Activated effector memory CD4-positive, alpha-beta T cell treated with Interleukin-2 at 50 U/mL for 16 hours (primary cell): ENCODE results near the gene MFSD6L.
"Not testable (repeated sequence)": the region's sequence is repeated elsewhere in the genome, so short reads cannot be mapped to it uniquely, and the experiment has no call there.

Source experiments
- DNase-seq: peaks from one replicate; pipeline ENCODE4 v3.0.0-alpha.2; 2020

MFSD6L gene

DNA sequence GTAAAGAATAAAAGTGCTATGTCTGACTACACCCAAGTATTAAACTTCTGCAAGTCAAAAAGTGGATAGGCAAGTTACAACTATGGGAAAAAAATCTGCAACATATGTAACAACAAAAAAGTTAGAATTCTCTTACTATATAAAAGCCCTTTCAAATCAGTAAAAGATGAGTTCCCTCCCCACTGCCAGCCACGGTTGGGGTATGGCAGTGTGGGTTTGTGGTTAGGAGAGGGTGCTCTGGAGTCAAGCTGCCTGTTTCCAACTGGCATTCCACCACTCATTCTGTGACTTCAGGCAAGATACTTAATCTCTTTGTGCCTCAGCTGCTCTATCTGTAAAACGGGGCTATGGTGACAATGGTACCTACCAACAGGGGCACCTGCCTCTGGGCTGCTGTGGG, 26.6 kb upstream of the MFSD6L start:
- no peak for DNase-seq

DNA sequence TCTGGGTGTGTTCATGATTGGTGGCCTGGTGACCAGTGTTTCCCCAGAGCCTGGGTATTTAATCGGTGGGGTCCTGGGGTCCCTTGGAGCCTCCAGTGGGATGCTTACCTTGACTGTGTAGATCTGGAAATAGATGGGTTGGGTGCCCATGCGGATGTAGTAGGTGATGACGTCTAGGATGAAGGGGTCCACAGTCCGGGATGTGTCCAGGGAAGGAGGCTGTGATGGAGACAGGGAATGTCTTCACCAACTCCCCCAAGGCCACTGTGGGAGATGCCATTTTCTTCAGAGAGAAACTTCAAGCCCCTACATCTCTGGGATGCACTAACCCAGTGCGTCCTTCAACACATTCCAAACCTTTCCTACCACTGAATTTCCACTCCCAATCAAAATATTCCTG, 24.1 kb upstream of the MFSD6L start:
- DNase-seq, result no peak

- no peak for DNase-seq
Measured at GRCh38 chr17:8822401-8823035, 23.4 kb upstream of the MFSD6L start.

- no peak for DNase-seq
Measured at GRCh38 chr17:8821446-8822105, 22.4 kb upstream of the MFSD6L start.

- DNase-seq, result no peak
Measured at GRCh38 chr17:8820311-8821010, 21.3 kb upstream of the MFSD6L start.

GRCh38 chr17:8818654-8819330, 19.6 kb upstream of the MFSD6L start:
- DNase-seq, result no peak

DNA sequence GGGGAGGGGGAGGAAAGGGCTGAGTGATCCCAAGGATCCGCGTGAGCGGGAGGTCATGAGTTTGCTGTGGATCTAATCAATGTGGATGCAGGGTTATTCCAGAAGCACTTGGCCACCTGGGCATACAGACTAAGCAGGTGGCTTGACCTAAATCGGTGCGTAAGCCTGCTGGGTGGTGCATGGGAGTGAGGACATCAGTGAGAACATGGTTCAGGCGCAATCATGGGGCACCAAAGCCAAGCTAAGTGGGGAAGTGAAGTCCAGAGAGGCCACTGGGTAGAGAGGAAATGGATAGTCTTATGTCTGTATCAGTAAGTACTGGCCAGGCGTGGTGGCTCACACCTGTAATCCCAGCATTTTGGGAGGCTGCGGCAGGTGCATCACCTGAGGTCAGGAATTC, 18.9 kb upstream of the MFSD6L start:
- DNase-seq, result no peak

DNA sequence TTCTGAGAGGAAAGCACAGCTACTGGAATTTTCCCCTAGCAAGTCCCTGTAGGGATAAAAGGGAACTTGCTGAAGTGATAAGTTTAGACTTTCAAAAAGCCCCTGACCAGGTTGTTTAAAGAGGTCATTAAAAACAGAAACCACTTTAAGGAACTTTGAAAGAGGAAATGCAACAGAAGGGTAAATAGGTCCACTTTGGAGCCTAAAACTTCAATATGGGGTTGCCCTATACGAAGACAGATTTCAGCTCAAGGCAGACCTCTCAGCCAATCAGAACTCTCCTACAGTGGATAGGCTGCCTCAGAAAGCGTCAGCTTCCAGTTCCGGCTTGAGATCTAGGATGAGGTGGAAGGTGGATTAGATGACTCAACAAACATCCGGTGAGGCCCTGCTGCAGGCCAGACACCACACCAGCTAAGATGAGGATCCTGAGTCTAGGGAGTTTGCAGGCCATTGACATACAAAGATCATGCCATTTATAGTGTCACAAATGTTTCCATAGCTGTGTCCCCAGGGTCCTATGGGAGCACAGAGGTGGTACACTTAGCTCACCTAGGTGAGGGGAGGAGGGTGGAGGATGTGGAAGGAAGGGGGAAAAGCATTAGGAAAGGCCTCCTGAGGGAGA, 7.9 kb upstream of the MFSD6L start:
- no peak for DNase-seq

GRCh38 chr17:8806253-8806925, 7.2 kb upstream of the MFSD6L start:
- no peak for DNase-seq

GRCh38 chr17:8805396-8805795, 6.2 kb upstream of the MFSD6L start:
- not testable (repeated sequence) for DNase-seq

DNA sequence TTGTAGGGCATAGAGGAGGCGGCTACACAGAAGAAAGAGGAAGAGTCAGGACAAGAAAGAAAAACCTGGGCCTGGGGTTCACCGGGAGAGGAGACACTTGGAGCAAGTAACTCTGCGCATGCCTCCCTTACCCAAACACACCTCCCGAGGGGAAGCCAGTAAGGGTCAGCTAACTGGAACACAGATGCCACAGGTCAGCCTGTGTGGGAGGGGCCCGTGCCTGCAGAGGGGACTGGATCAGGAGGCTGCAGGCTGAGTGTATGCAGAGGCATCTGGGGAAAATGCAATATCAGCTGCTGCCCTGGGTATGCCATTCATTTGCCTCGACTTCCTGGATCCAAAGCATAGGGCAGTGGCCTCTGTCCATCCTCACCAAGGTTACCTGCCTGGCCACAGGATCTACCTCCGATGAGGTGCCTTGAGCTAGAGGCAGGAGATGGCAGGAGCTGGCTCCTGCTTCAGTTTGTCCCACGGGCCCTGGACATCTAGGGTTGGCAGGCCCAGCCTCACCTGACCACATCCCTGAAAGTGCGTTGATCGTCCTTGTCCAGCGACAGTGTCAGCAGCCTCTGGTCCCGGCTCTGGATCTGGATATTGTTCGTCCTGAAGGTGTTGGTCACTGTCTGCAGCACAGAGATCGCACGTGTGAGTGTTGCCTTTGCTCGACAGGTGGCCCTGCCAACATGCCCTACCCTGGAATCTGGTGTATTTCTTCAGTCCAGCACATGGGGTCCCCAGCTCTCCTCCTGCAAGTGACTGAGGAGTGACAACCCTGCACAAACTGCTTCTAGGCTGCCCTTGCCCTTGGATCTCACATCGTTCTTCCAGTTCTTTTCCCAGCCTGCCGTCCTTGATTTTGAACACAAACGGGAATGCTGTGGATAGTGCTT, 4.6 kb upstream of the MFSD6L start:
- no peak for DNase-seq

- no peak for DNase-seq
Measured at GRCh38 chr17:8801135-8801840, 2.1 kb upstream of the MFSD6L start.

DNA sequence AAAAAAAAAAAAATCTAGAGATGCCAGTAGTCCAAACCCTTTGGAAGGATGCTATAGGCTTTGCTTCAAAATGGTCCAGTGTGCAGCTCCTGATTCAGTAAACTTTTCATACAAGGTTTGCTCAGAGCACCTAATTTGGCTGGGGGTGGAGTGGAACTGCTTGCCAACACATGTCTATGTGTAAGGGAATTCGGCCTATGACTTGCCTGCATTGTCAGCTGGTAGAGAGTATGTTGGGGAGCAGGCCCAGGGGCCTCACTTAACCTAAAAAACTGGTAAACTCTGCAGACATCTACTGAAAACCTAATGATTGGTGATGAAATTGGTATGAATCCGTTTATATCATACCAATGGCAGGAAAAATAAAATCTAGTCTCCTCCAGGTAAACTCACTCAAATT, 1.5 kb upstream of the MFSD6L start:
- DNase-seq, result no peak

DNA sequence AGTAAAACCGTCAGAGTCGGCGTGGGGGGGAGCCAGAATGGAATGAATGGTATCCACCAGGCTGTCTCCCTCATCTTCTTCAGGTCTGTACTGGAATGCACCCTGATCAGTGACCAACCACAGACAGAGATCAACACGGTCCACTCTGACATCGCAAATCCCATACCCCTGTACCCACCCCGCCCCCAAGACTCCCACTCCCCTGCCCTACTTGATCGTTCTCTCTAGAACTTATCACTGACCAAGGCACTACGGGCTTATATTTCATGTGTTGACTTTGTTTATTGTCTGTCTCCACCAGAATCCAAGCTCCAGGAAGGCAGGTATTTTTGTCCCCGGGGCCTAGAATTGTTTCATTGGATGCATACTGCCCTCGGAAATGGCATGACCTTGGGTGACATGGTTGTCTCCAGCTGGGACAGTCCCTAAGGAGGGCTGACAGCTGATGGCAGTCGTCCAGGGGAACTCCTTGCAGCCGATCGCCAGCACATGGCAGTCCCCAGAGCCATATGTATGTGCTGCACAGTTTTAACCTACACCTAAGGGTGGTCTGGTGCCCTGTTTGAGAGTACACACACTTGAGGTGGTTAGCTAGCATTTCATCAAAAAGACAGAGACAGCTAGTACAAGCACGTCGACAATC, 526 bp upstream of the MFSD6L start:
- DNase-seq, result no peak

DNA sequence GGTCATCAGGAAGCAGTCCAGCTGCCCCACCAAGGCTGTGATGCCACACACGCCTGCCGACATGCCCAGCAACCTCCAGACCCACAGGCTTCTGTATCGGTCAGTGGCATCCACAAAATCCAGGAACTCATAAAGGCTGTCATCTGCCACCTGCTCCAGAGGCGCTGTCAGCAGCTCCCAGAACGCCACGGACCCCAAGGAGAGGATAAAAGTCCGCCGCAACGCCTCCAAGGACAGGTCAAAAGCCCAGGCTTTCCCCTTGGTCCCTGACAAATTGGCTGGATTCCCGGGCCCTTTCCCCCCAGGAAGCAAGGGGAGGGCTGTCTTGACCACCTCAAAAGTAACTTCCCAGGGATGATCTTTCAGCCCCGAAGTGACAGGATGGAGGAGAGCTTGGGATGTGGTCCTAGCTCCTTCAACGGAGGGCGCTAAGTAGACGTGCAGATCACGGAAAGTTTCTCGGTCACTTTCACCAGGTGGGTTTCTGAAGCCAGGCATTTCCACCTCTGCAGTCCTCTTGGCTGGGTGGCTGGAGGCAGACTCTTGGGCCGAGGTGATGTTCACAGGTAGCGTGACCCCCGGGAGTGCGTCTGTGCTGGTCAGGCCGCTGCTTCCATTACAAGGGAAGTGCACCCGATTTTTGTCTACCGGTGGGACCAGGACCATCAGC, 854 bp downstream of the MFSD6L start:
- DNase-seq, result no peak

GRCh38 chr17:8797621-8798175, 1.5 kb downstream of the MFSD6L start:
- DNase-seq, result no peak

GRCh38 chr17:8794636-8795035, 4.5 kb downstream of the MFSD6L start:
- DNase-seq, result no peak

DNA sequence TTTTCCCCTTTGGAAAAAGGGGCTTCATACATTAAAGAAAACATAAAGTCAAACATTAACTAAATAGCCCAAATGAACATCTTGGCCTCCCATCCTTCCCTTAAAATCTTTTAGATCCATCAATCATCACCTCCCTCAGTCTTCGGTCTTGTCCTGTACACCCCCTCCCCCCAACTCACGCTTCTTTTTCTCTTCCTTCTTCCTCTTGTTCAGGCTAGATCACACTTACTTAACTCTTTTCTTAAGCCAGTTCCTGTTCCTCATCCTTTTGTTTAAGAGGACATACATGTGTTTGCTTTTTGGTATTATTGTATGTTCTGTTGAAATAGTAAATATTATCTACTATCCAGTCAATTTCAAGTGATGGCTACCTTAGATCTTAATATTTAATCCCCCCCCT, 5.5 kb downstream of the MFSD6L start:
- no peak for DNase-seq

DNA sequence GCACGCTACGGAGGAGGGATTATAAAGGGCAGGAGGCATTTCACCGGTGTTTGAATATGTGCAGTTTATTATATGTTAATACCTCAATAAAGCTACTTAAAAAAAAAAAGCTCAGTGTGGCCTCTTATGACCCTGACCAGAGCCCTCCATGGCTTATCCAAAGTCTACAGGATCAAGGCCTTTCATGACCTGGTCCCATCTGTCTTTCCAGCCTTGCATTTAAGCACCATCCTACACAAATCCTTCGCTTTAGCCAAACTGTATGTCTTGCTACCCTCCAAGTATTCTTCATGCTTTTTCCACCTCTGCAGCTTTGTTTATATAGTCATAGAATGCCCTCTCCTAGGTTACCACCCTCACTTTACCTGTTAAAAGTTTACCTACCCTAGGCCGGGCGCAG, 6.5 kb downstream of the MFSD6L start:
- DNase-seq, result no peak

- no peak for DNase-seq
Measured at GRCh38 chr17:8791910-8792270, 7.3 kb downstream of the MFSD6L start.
